ENCODE data around the gene GPATCH11.

The GPATCH11 gene

GRCh38 chr2:37146062-37146461 is 61.7 kb downstream of the GPATCH11 start:
- no peak for DNase-seq (ENCODE audit: low read depth)
- TF ChIP-seq, protein P1, sequence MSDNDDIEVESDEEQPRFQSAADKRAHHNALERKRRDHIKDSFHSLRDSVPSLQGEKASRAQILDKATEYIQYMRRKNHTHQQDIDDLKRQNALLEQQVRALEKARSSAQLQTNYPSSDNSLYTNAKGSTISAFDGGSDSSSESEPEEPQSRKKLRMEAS (IDR thresholded peaks at IDR 0.05; ENCODE audit: low read depth, low read length), result no peak
- TF ChIP-seq, protein P2, sequence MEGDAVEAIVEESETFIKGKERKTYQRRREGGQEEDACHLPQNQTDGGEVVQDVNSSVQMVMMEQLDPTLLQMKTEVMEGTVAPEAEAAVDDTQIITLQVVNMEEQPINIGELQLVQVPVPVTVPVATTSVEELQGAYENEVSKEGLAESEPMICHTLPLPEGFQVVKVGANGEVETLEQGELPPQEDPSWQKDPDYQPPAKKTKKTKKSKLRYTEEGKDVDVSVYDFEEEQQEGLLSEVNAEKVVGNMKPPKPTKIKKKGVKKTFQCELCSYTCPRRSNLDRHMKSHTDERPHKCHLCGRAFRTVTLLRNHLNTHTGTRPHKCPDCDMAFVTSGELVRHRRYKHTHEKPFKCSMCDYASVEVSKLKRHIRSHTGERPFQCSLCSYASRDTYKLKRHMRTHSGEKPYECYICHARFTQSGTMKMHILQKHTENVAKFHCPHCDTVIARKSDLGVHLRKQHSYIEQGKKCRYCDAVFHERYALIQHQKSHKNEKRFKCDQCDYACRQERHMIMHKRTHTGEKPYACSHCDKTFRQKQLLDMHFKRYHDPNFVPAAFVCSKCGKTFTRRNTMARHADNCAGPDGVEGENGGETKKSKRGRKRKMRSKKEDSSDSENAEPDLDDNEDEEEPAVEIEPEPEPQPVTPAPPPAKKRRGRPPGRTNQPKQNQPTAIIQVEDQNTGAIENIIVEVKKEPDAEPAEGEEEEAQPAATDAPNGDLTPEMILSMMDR (IDR thresholded peaks at IDR 0.05; ENCODE audit: low read depth, low read length), result no peak
- TF ChIP-seq MYC (IDR thresholded peaks at IDR 0.05; ENCODE audit: low read depth, low read length) (no peak), POLR2A (IDR thresholded peaks at IDR 0.05; ENCODE audit: extremely low read depth, insufficient read length) (no peak)

DNA sequence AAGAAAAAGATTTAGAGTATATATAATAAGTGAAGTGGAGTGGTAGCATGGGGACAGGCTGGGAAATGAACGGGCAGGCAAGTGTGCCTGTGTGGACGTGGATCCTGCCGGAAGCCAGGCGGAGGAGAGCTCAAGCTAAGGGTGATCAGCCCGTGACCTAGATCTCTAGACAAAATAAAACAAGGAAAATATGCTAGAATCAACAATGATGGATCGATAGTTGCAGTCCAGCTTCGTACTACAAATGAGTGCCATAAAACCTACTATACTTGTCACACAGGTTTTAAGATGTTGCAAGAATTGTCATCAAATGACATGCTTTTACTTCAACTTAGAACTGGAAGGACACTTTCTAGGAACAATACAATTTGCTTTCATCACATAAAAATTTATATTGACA is 64.0 kb downstream of the GPATCH11 start:
- TF ChIP-seq, protein P2 (IDR thresholded peaks at IDR 0.05; ENCODE audit: low read depth, low read length), result no peak
- TF ChIP-seq POLR2A (IDR thresholded peaks at IDR 0.05; ENCODE audit: extremely low read depth, insufficient read length) (no peak), MYC (IDR thresholded peaks at IDR 0.05; ENCODE audit: low read depth, low read length) (no peak)
- TF ChIP-seq, protein P1 (IDR thresholded peaks at IDR 0.05; ENCODE audit: low read depth, low read length), result no peak
- no peak overlapping the region for H3K4me3 ChIP-seq (ENCODE audit: low read depth, low read length)
- no peak for DNase-seq (ENCODE audit: low read depth)

More at GRCh38 chr2:37146062-37146461, 61.7 kb downstream of the GPATCH11 start:
- H3K4me3 ChIP-seq (ENCODE audit: low read depth, low read length), result no peak overlapping the region
